ENCODE measurements around the gene ARSA.

The ARSA gene

DNA sequence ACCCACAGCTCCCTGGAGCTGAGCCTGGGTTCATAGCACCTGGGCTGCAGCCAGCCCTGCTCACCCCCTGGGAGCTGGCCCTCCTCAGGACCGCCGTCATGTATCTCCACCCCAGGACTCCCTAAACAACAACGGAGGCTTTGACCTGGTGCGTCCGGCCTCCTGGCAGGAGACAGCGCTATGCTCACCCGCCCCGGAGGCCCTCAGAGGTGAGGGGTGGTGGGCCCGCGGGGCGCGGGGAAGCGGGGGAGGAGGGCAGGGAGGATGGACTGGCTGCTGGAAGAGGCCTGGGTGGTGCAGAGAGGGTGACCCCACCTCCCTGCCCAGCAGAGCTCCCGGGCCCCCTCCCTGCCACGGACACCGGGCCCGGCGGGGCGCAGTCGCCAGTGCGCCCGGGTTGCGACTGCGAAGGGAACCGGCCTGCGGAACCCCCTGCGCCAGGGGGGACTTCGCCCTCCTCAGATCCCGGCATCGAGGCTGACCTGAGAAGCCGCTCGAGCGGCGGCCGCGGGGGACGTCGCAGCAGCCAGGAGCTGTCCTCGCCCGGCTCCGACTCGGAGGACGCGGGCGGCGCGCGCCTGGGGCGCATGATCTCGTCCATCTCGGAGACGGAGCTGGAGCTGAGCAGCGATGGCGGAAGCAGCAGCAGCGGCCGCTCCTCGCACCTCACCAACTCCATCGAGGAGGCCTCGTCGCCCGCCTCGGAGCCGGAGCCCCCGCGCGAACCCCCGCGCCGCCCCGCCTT is 24.3 kb downstream of the ARSA start:
- no peak overlapping the region for H3K4me3 ChIP-seq (ENCODE audit: low read depth, low read length)
- TF ChIP-seq, protein P1, sequence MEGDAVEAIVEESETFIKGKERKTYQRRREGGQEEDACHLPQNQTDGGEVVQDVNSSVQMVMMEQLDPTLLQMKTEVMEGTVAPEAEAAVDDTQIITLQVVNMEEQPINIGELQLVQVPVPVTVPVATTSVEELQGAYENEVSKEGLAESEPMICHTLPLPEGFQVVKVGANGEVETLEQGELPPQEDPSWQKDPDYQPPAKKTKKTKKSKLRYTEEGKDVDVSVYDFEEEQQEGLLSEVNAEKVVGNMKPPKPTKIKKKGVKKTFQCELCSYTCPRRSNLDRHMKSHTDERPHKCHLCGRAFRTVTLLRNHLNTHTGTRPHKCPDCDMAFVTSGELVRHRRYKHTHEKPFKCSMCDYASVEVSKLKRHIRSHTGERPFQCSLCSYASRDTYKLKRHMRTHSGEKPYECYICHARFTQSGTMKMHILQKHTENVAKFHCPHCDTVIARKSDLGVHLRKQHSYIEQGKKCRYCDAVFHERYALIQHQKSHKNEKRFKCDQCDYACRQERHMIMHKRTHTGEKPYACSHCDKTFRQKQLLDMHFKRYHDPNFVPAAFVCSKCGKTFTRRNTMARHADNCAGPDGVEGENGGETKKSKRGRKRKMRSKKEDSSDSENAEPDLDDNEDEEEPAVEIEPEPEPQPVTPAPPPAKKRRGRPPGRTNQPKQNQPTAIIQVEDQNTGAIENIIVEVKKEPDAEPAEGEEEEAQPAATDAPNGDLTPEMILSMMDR (IDR thresholded peaks at IDR 0.05; ENCODE audit: low read depth, low read length, missing control alignments), result no peak
- in situ Hi-C loops (cut with HindIII; ENCODE audit: low sequenced_read_pairs), result no loop called here
- DNase-seq (ENCODE audit: low read depth), result no peak

DNA sequence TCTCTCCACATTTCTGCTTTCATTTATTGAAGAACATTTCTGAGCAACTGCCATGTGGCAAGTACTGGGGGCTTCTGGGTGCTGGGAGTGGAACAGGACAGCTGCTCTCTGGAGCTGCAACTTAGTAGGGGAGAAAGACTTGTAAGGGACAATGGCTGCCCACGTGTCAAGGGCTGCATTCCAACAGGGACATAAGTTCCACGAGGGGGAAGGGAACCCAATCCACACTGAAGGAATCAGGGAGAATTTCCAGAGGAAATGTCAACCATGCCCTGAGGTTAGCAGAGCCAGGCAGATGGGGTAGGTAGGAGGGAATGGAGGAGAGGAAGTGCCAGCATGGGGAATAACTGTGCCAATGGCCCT is 25.6 kb downstream of the ARSA start:
- in situ Hi-C loops (cut with HindIII; ENCODE audit: low sequenced_read_pairs), result no loop called here
- TF ChIP-seq, protein P1 (IDR thresholded peaks at IDR 0.05; ENCODE audit: low read depth, low read length, missing control alignments), result no peak
- no peak for DNase-seq (ENCODE audit: low read depth)
- no peak overlapping the region for H3K4me3 ChIP-seq (ENCODE audit: low read depth, low read length)

GRCh38 chr22:50601669-50602337 is 26.1 kb downstream of the ARSA start:
- in situ Hi-C loops (cut with HindIII; ENCODE audit: low sequenced_read_pairs), result no loop called here
- no peak for DNase-seq (ENCODE audit: low read depth)
- H3K4me3 ChIP-seq (ENCODE audit: low read depth, low read length), result no peak overlapping the region
- TF ChIP-seq, protein P1 (IDR thresholded peaks at IDR 0.05; ENCODE audit: low read depth, low read length, missing control alignments), result no peak

DNA sequence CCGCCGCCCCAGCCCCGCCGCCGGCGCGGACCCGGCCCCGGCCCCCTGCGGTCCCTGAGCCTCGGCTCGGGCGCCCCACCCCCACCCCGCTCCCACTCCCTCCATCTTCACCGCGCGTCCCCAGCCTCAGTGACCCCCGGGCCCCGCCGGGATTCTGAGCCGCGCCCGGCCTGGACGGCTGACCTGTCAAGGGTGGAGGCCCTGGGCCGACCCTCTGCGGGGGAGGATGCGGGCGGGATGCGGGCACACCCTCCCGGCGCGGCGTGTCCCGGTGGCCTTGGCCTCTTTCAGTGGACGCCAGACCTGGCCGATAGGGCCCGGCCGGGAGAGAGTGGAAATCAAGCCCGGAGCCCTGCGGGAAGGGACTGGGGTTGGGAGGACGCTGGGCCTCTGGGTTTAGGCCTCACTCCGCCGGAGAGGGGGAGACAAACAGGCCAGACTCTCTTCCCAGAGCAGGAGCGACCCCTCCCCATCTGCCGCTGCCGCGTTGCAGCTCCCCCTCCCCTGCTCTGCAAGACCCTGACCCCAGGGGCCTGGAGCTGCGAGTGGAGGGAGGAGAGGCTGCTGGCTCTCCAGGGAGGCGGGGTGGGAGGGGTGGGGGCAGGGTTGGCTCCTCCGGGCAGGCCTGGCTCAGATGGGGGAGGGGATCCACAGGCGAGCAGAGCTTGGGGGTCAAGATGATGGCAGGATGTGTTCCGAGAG is 26.8 kb downstream of the ARSA start:
- no peak for DNase-seq (ENCODE audit: low read depth)
- TF ChIP-seq, protein P1 (IDR thresholded peaks at IDR 0.05; ENCODE audit: low read depth, low read length, missing control alignments), result no peak
- peak overlapping the region; percentile 24 for H3K4me3 ChIP-seq (ENCODE audit: low read depth, low read length)
- in situ Hi-C loops (cut with HindIII; ENCODE audit: low sequenced_read_pairs), result no loop called here

DNA sequence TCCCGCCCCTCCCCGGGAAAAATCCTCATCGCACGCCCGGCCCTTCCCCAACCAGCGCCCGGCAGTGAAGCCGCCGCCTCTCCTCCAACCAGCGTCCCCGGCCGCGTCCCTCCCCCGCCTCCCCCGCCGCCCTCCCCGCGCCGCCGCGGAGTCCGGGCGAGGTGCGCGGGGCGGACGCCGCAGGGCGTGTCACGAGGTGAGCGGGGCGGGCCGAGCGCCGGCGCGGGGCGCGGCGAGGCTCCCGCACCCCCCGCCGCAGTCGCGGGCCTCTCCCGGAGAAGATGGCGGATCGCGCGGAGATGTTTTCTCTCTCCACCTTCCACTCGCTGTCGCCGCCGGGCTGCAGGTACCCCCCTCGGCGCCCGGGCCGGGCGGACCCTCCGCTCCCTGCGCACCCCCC is 27.4 kb downstream of the ARSA start, which contains the start of gene MAPK8IP2:
Gene MAPK8IP2, plus strand, starts transcription at position 256 of the 400 bp plus-strand sequence. Its CDS starts 26 bp downstream, at position 282.
- in situ Hi-C loops (cut with HindIII; ENCODE audit: low sequenced_read_pairs), result no loop called here
- TF ChIP-seq, protein P1 (IDR thresholded peaks at IDR 0.05; ENCODE audit: low read depth, low read length, missing control alignments), result no peak
- DNase-seq (ENCODE audit: low read depth), result no peak
- peak within 1 kb of the TSS; percentile 24 for H3K4me3 ChIP-seq (ENCODE audit: low read depth, low read length)

DNA sequence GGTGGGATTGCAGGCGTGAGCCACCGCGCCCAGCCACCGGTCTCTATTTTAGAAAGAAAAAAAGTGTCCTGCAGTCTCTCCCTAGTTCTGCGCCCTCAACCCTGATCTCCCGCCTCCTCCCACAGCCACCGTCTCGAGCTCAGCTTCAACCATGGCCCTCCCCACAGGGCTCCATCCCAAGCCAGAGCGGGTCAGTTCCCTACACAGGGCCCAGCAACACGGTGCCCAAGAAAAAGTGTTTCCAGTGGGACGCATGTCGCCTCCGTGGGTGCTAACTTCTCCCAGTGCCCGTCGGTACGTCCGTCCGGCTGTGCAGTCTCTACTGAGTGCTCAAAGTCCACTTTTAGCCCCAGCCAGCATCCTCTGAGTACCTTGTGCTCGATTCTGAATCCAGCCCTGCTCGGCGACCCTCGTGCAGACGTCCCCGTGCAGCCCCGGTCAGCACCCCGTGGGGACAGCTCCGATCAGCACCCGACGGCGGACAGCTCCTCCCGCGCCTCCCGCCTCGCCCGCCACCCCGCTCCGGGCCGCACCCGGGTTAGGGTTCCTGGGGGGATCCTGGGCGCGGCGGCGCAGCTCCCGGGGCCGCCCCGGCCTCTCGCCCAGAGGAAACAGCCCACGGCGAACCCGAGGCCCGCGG is 28.0 kb downstream of the ARSA start:
- TF ChIP-seq, protein P1 (IDR thresholded peaks at IDR 0.05; ENCODE audit: low read depth, low read length, missing control alignments), result no peak
- H3K4me3 ChIP-seq (ENCODE audit: low read depth, low read length), result peak overlapping the region; percentile 24
- DNase-seq (ENCODE audit: low read depth), result no peak
- in situ Hi-C loops (cut with HindIII; ENCODE audit: low sequenced_read_pairs), result no loop called here

Measured in astrocyte of the cerebellum (primary cell).